HG03064 (cell line): ENCODE measurements around the gene HPGD.

Experiments
- ATAC-seq: cut with Tn5 transposase; IDR thresholded peaks from one replicate; pipeline ENCODE4 v1.9.1; 2021; ENCODE audit warnings: low read depth; ENCODE audit not compliant: unreplicated experiment

HPGD gene

GRCh38 chr4:174483792-174484191, 38.5 kb downstream of the HPGD start:
- no peak for ATAC-seq

GRCh38 chr4:174479140-174479539, 43.1 kb downstream of the HPGD start:
- ATAC-seq = no peak

GRCh38 chr4:174475528-174475927, 46.8 kb downstream of the HPGD start:
- ATAC-seq = no peak

- ATAC-seq = no peak
Observed at GRCh38 chr4:174474457-174475075, 47.7 kb downstream of the HPGD start.

- no peak for ATAC-seq
Observed at GRCh38 chr4:174467107-174467506, 55.2 kb downstream of the HPGD start.

- ATAC-seq = no peak
Observed at GRCh38 chr4:174464949-174465348, 57.3 kb downstream of the HPGD start.

GRCh38 chr4:174461466-174462106, 60.7 kb downstream of the HPGD start:
- ATAC-seq = no peak

- no peak for ATAC-seq
Observed at GRCh38 chr4:174460684-174461083, 61.6 kb downstream of the HPGD start.

GRCh38 chr4:174457468-174457867, 64.8 kb downstream of the HPGD start:
- ATAC-seq = no peak

- ATAC-seq = no peak
Observed at GRCh38 chr4:174454815-174455473, 67.3 kb downstream of the HPGD start.

GRCh38 chr4:174451718-174452296, 70.5 kb downstream of the HPGD start:
- ATAC-seq = no peak

GRCh38 chr4:174450786-174451125, 71.5 kb downstream of the HPGD start:
- ATAC-seq = no peak

- no peak for ATAC-seq
Observed at GRCh38 chr4:174449944-174450785, 72.1 kb downstream of the HPGD start.

- no peak for ATAC-seq
Observed at GRCh38 chr4:174449152-174449551, 73.1 kb downstream of the HPGD start.

GRCh38 chr4:174444390-174444789, 77.9 kb downstream of the HPGD start:
- no peak for ATAC-seq
